K562 (cell line): ENCODE results near the gene CEMP1. TPM values are rescaled to one million over a fixed set of nuclear protein-coding genes. Genes with fewer than 3 reads are reported as not detected.

Source experiments
- ATAC-seq: fragments of 200-7000 bp; cut with Tn5 transposase; 3 replicates; pipeline ENCODE4 v1.9.1; 2020; ENCODE audit warnings: moderate library complexity
- BruUV-seq: library from RNA; stranded (reverse); fragments of 400-500 nt; replicated peaks from 2 replicates; lab custom pipeline; 2021; lab: Mats Ljungman, UMichigan
- CTCF ChIA-PET: fragments of 300-600 bp; formaldehyde crosslinking; extraction: SDS; loops from one replicate; lab custom pipeline; 2021; ENCODE audit warnings: low intra/inter-chr PET ratio; lab: Yijun Ruan, JAX
- POLR2A ChIA-PET: fragments of 300-600, 350-650 bp; sonication (Branson Sonifier 250); formaldehyde crosslinking; extraction: SDS; loops from one replicate; lab custom pipeline; 2021; ENCODE audit warnings: antibody characterized with exemption, inconsistent platforms; lab: Yijun Ruan, JAX
- DNase-seq, 4 experiments: peaks; one replicate each; pipeline versions ENCODE4 v3.0.0 to v3.0.0-alpha.2; 2011 to 2018; ENCODE audit warnings: low spot score in 3 of 4, mixed read lengths in 3 of 4; ENCODE audit errors: extremely low read depth in 1 of 4
- FAIRE-seq: peaks from 2 replicates; lab custom pipeline; 2011; peaks lifted over from hg19 to GRCh38; lab: Jason Lieb, UNC
- H2AFZ ChIP-seq: 2 replicates; pipeline ENCODE4 v1.6.0; 2011; ENCODE audit warnings: low read depth, low read length, control low read depth, inconsistent platforms
- H3K27ac ChIP-seq: fragments of 200-600 bp; 3 replicates; pipeline ENCODE4 v1.8.0; 2011; ENCODE audit warnings: low read depth, mild to moderate bottlenecking, control low read depth, inconsistent platforms, low read length, moderate library complexity, mixed read lengths; ENCODE audit errors: extremely low read depth
- H3K27me3 ChIP-seq, 2 experiments: fragments of 300-600 bp in 1 of 2; 2 replicates in 1 of 2; 3 replicates in 1 of 2; pipeline versions ENCODE4 v1.6.0 to v1.8.0; 2011; ENCODE audit warnings: inconsistent platforms in 2 of 2, low read length in 2 of 2, mild to moderate bottlenecking in 1 of 2, mixed read lengths in 1 of 2, moderate library complexity in 1 of 2; ENCODE audit not compliant: control insufficient read depth in 2 of 2, insufficient read depth in 2 of 2
- H3K36me3 ChIP-seq: fragments of 300-600 bp; 3 replicates; pipeline ENCODE4 v1.8.0; 2011; ENCODE audit warnings: mild to moderate bottlenecking, low read length, inconsistent platforms; ENCODE audit not compliant: control insufficient read depth, insufficient read depth
- H3K4me1 ChIP-seq, 2 experiments: fragments of 200-600 bp in 1 of 2; replicated peaks in 1 of 2; 2 replicates in 1 of 2; 3 replicates in 1 of 2; pipeline versions ENCODE4 v1.5.1 to v1.8.0; 2011; ENCODE audit warnings: inconsistent platforms in 2 of 2, low read length in 2 of 2, mild to moderate bottlenecking in 1 of 2, mixed read lengths in 1 of 2, moderate library complexity in 1 of 2; ENCODE audit not compliant: control insufficient read depth in 2 of 2, insufficient read depth in 2 of 2
- H3K4me2 ChIP-seq: 2 replicates; pipeline ENCODE4 v1.6.1; 2011; ENCODE audit warnings: low read length, control low read depth, inconsistent platforms, mixed read lengths; ENCODE audit not compliant: insufficient read depth
- H3K4me3 ChIP-seq: fragments of 200-600 bp; sonication (generic), shearing (Covaris generic); 2 replicates; pipeline ENCODE4 v1.5.1; 2016; ENCODE audit warnings: control low read depth, inconsistent platforms
- H3K79me2 ChIP-seq: fragments of 200-600 bp; 3 replicates; pipeline ENCODE4 v1.8.0; 2011; ENCODE audit warnings: low read length, inconsistent platforms; ENCODE audit not compliant: control insufficient read depth, insufficient read depth
- H3K9ac ChIP-seq, 2 experiments: 2 replicates each; pipeline versions ENCODE4 v1.6.0 to v1.6.1; 2011; ENCODE audit warnings: low read depth in 2 of 2, low read length in 2 of 2, control low read depth in 1 of 2, inconsistent platforms in 1 of 2, mild to moderate bottlenecking in 1 of 2, mixed read lengths in 1 of 2; ENCODE audit not compliant: insufficient read depth in 1 of 2
- H3K9me1 ChIP-seq: one replicate; pipeline ENCODE4 v1.6.0; 2011; ENCODE audit warnings: inconsistent platforms, mild to moderate bottlenecking, low read length, moderate library complexity; ENCODE audit not compliant: control insufficient read depth, insufficient read depth
- H3K9me3 ChIP-seq: replicated peaks from 2 replicates; pipeline ENCODE4 v1.5.1; 2011; ENCODE audit warnings: low read depth, low read length, inconsistent platforms; ENCODE audit not compliant: control insufficient read depth, insufficient read depth
- H4K20me1 ChIP-seq: replicated peaks from 2 replicates; pipeline ENCODE4 v1.6.1; 2011; ENCODE audit warnings: low read length, inconsistent platforms, mixed read lengths; ENCODE audit not compliant: control insufficient read depth, insufficient read depth
- MAFG ChIP-seq: fragments of 450-650 bp; conservative IDR thresholded peaks from 2 replicates; pipeline ENCODE4 v1.6.1; 2016; ENCODE audit warnings: missing genetic modification characterization, missing compliant biosample characterization
- WGBS: fragments of 100-300 bp; shearing (Covaris generic); methylation state at CpG from one replicate; pipeline ENCODE4 v1.1.6; 2016; ENCODE audit warnings: low coverage, mixed read lengths; ENCODE audit not compliant: insufficient coverage; ENCODE audit errors: missing lambda C conversion rate; 5-methylcytosine and 5-hydroxymethylcytosine counted together
- in situ Hi-C: fragments of 300-500 bp; cut with MboI; formaldehyde crosslinking; loops from 4 replicates; pipeline ENCODE4 v1.15.0; 2018; ENCODE audit warnings: inconsistent platforms, mixed read lengths
- intact Hi-C: fragments of 100-400 bp; cut with micrococcal nuclease; formaldehyde crosslinking; loops from 2 replicates; pipeline ENCODE4 v1.14.2; 2022
- polyA plus RNA-seq, 8 experiments: library from polyadenylated mRNA; depleted of rRNA in 4 of 8; stranded (reverse) in 5 of 8; unstranded in 3 of 8; fragments of >200 nt; fragmentation: Nextera tagmentation in 2 of 8; fragmentation: Illumina TruSeq in 1 of 8; extraction: Ambion mirVana in 2 of 8; extraction: Trizol in 1 of 8; gene quantifications; 2 replicates each; pipeline versions ENCODE4 v1.2.1 to v1.2.3, GENCODE V29; 2011 to 2014; ENCODE audit warnings: inconsistent platforms in 1 of 8, missing spikeins in 1 of 8
- total RNA-seq, 7 experiments: library from RNA; depleted of rRNA in 6 of 7; stranded (reverse); fragments of >200 nt in 6 of 7; fragmentation: Illumina TruSeq in 2 of 7; extraction: Trizol in 2 of 7; gene quantifications; 2 replicates each; pipeline versions ENCODE4 v1.2.1 to v1.2.3, GENCODE V29; 2011 to 2021; ENCODE audit warnings: low replicate concordance in 1 of 7
- TF ChIP-seq, protein P1 (sequence below): sonication (generic); formaldehyde crosslinking; IDR thresholded peaks from 2 replicates; pipeline ENCODE4 v1.9.0; 2022; ENCODE audit warnings: mild to moderate bottlenecking, missing genetic modification reagents

CEMP1 gene
- total and polyA plus RNA-seq, 9 of the 15 experiments (the other 6 are each of a cell fraction or from before 2014, with no cell fraction given): 0.05 to 0.45 TPM; not detected in 7

DNA sequence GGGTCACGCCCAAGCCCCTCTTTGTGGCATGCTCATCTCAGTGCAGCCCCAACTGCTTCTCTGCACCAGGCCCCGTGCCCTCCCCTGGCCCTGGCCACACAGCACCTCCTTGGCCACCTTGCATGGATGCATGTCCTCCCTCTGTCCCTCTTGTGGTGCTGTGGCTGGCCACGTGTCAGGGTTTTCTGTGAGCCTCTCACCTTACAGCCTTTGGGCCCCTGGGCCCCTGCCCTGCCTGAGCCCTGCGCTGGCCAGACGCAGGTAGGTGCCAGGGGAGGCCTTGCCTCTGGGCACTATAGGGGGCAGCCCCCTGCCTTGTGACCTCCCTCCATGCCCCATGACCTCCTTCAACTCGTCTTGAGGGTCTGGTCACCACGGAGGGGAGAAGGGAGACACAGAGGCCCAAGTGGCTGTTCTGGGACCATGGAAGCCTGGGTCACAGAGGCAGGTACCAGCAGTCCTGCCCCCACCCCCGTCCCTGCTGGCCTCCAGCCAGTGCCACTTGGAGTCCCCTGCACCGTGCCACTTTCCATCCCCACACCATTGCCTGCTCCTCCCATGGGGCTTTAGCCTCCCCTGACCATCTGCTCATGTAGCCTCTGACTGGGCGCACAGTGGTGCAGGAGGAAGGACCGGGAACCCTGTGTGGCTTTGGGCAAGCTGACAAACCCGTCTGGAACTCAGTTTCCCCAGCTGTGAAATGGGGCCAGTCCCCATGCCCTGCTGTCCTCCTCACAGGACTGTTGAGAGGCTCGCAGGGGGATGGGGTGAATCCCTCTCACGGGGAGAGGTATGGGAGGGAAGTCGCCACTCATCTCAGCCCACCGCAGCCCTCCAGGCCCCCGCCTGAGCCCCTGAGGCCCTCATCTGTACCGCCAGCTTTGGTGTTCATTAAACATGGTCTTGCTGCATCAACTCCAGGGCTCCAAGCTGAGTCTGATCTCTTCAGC, 29.0 kb downstream of the CEMP1 start:
- no TSS peak for BruUV-seq
- Histone ChIP-seq H3K9me1 (no peaks in the 10 kb centered on the region), H3K9ac (peak overlapping the region in 1 of 2 experiments; percentile 82; a peak in 1 of 4 replicates), H3K9me3 (no peaks in the 10 kb centered on the region), H3K4me1 (peaks cover 12 to 63% of the 10 kb centered on the region in 2 experiments), H3K36me3 (peaks cover 56% of the 10 kb centered on the region; the same call in 2 of the 3 replicates), H3K27ac (no peak overlapping the region), H3K79me2 (peaks cover 13% of the 10 kb centered on the region), H3K27me3 (no peaks in the 10 kb centered on the region), H3K4me3 (no peak overlapping the region), H3K4me2 (no peak overlapping the region), H2AFZ (no peak overlapping the region), H4K20me1 (peaks cover 3% of the 10 kb centered on the region; the same call in 1 of the 2 replicates)
- ChIA-PET CTCF (interaction anchor here (0.6 to 3.5 kb wide), 9 partner anchors 12 to 498 kb away, joined by 3 to 17 read pairs (median 3); partner anchors contain the start of genes ABCA3, ATP6V0C, CCNF and TBC1D24), POLR2A (interaction anchor here (0.8 to 1.2 kb wide), 6 partner anchors 19 to 347 kb away, joined by 3 to 4 read pairs (median 3); partner anchors contain the start of gene TRAF7)
- WGBS: 86% methylated on average over 10 of the region's 18 CpGs
- FAIRE-seq (no peak), ATAC-seq (no peak), DNase-seq (no peak)
- intact Hi-C loops (loop anchor here (1.0 to 10.0 kb wide), 4 partner anchors 35 to 206 kb away; partner anchors contain the start of genes ABCA3 and CCNF), in situ Hi-C loops (no loop called here)
- TF ChIP-seq, protein P1, sequence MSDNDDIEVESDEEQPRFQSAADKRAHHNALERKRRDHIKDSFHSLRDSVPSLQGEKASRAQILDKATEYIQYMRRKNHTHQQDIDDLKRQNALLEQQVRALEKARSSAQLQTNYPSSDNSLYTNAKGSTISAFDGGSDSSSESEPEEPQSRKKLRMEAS (CRISPR knock-in tag): peak; percentile 26; the same call in 1 of the 2 replicates
- TF ChIP-seq MAFG (tag): no peak
- TF ChIP-seq, all 486 proteins: peak for 1
